Trophoblast cell (in vitro differentiated cells and primary cell): ENCODE measurements around the gene CR1L.
"Not testable (repeated sequence)": the region's sequence is repeated elsewhere in the genome, so short reads cannot be mapped to it uniquely, and the experiment has no call there.

Experiments
- DNase-seq, 2 donors: peaks; one replicate each; pipeline ENCODE4 v3.0.0-alpha.2; 2016
- H2AFZ ChIP-seq: 2 replicates; pipeline ENCODE4 v1.6.1; 2013; ENCODE audit warnings: low read length, moderate library complexity, mild to moderate bottlenecking; ENCODE audit not compliant: insufficient read depth, poor library complexity
- H2AK5ac ChIP-seq: 2 replicates; pipeline ENCODE4 v1.6.1; 2013; ENCODE audit warnings: mild to moderate bottlenecking, low read length
- H2BK120ac ChIP-seq: 2 replicates; pipeline ENCODE4 v1.6.1; 2013; ENCODE audit warnings: low read length, mild to moderate bottlenecking, moderate library complexity; ENCODE audit not compliant: insufficient read depth, poor library complexity
- H2BK12ac ChIP-seq: 2 replicates; pipeline ENCODE4 v1.6.1; 2013; ENCODE audit warnings: mild to moderate bottlenecking, low read length, moderate library complexity
- H2BK5ac ChIP-seq: 2 replicates; pipeline ENCODE4 v1.6.1; 2013; ENCODE audit warnings: low read length, low read depth, moderate library complexity, mild to moderate bottlenecking; ENCODE audit not compliant: poor library complexity
- H3K14ac ChIP-seq: 2 replicates; pipeline ENCODE4 v1.6.1; 2013; ENCODE audit warnings: mild to moderate bottlenecking, low read length
- H3K18ac ChIP-seq: 2 replicates; pipeline ENCODE4 v1.6.1; 2013; ENCODE audit warnings: mild to moderate bottlenecking, low read length
- H3K23ac ChIP-seq: 2 replicates; pipeline ENCODE4 v1.6.1; 2013; ENCODE audit warnings: low read length
- H3K27ac ChIP-seq: 2 replicates; pipeline ENCODE4 v1.5.1; 2013; ENCODE audit warnings: low read depth, mild to moderate bottlenecking, inconsistent platforms, low read length, moderate library complexity
- H3K27me3 ChIP-seq: 2 replicates; pipeline ENCODE4 v1.6.1; 2013; ENCODE audit warnings: inconsistent platforms, mild to moderate bottlenecking, low read length, moderate library complexity; ENCODE audit not compliant: insufficient read depth
- H3K36me3 ChIP-seq, 2 experiments: 1 replicate in 1 of 2; 2 replicates in 1 of 2; pipeline ENCODE4 v1.6.1; 2013; ENCODE audit warnings: low read length in 2 of 2, mild to moderate bottlenecking in 2 of 2, moderate library complexity in 1 of 2; ENCODE audit not compliant: insufficient read depth in 2 of 2, control insufficient read depth in 1 of 2
- H3K4ac ChIP-seq: 2 replicates; pipeline ENCODE4 v1.6.1; 2013; ENCODE audit warnings: low read depth, mild to moderate bottlenecking, low read length, moderate library complexity
- H3K4me1 ChIP-seq, 2 experiments: 1 replicate in 1 of 2; 2 replicates in 1 of 2; pipeline ENCODE4 v1.6.1; 2013; ENCODE audit warnings: low read length in 2 of 2, mild to moderate bottlenecking in 2 of 2, moderate library complexity in 1 of 2; ENCODE audit not compliant: insufficient read depth in 2 of 2, control insufficient read depth in 1 of 2
- H3K4me2 ChIP-seq: 2 replicates; pipeline ENCODE4 v1.6.1; 2013; ENCODE audit warnings: inconsistent platforms, mild to moderate bottlenecking, low read length, moderate library complexity
- H3K4me3 ChIP-seq: 2 replicates; pipeline ENCODE4 v1.5.1; 2013; ENCODE audit warnings: mild to moderate bottlenecking, low read depth, low read length, inconsistent platforms
- H3K79me1 ChIP-seq: one replicate; pipeline ENCODE4 v1.6.1; 2013; ENCODE audit warnings: low read length
- H3K79me2 ChIP-seq: 2 replicates; pipeline ENCODE4 v1.6.1; 2013; ENCODE audit warnings: low read length, mild to moderate bottlenecking; ENCODE audit not compliant: control insufficient read depth, insufficient read depth, poor library complexity
- H3K9ac ChIP-seq: 2 replicates; pipeline ENCODE4 v1.6.1; 2013; ENCODE audit warnings: mild to moderate bottlenecking, low read length
- H3K9me3 ChIP-seq: 2 replicates; pipeline ENCODE4 v1.6.1; 2013; ENCODE audit warnings: low read depth, mild to moderate bottlenecking, control low read depth, inconsistent platforms, low read length; ENCODE audit not compliant: insufficient read depth
- H4K12ac ChIP-seq: 2 replicates; pipeline ENCODE4 v1.6.1; 2013; ENCODE audit warnings: low read depth, mild to moderate bottlenecking, low read length, moderate library complexity
- H4K8ac ChIP-seq: 2 replicates; pipeline ENCODE4 v1.6.1; 2013; ENCODE audit warnings: low read depth, mild to moderate bottlenecking, low read length, moderate library complexity
- H4K91ac ChIP-seq: one replicate; pipeline ENCODE4 v1.6.1; 2013; ENCODE audit warnings: low read depth, mild to moderate bottlenecking, low read length, moderate library complexity
- WGBS: extraction: QIAGEN DNeasy Blood & Tissue Kit; methylation state at CpG from one replicate; pipeline ENCODE4 v1.1.7; 2013; ENCODE audit warnings: missing lambda C conversion rate; ENCODE audit not compliant: insufficient read length, insufficient coverage; ENCODE audit errors: extremely low coverage; 5-methylcytosine and 5-hydroxymethylcytosine counted together

The CR1L gene

DNA sequence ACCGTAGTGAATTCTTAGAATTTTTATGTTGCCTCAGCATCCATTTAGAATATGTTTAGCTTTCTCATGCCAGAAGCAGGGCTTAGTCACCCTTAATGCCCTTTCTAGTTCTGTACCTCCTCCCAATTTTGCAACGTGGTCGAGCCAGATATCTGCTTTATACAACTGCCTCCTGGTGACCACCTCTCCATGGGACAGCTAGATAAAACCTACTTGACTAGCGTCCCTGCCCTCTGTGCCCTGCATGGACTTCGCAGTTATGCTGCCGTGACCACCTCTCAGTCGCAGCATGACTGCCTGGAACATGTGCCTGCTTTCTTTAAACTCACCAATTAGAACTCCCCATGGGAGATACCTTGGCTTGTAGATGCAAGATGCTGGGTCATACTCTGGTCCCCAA, 47.4 kb downstream of the CR1L start:
- H2BK5ac ChIP-seq, H2BK120ac ChIP-seq, H3K9ac ChIP-seq, H3K14ac ChIP-seq, H3K4me3 ChIP-seq, DNase-seq, H3K4me2 ChIP-seq, H2BK12ac ChIP-seq, H4K8ac ChIP-seq, H2AK5ac ChIP-seq, H3K23ac ChIP-seq, H3K9me3 ChIP-seq, H3K4ac ChIP-seq, H4K91ac ChIP-seq, H4K12ac ChIP-seq, H3K27ac ChIP-seq, H3K79me1 ChIP-seq, H3K79me2 ChIP-seq, H3K4me1 ChIP-seq, H3K27me3 ChIP-seq, H3K18ac ChIP-seq, H3K36me3 ChIP-seq, H2AFZ ChIP-seq: not testable (repeated sequence)
- WGBS: no CpG with 5 or more reads among the region's 7 CpGs

DNA sequence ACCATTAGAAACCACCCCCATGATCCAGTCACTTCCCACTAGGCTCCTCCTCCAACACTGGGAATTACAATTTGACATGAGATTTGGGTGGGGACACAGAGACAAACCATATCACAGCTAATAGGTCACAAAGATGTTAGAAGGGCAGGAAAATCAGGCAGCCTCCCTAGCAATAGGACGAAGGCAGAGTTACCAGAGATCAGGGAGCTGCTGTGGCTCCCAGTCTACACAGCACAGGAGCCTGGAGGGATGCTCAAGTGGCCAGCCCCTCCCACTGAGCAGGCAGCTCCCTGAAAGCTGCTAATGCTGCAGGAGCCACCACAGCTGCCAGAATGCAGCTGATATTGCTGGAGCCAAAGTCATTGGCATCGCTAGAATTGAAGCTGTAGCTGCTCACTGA, 51.0 kb downstream of the CR1L start:
- no peaks in the 10 kb centered on the region for H3K79me2 ChIP-seq
- no peak overlapping the region for H2AK5ac ChIP-seq
- no peak overlapping the region for H4K12ac ChIP-seq
- no peaks in the 10 kb centered on the region for H3K79me1 ChIP-seq
- no peaks in the 10 kb centered on the region for H3K9me3 ChIP-seq
- no peak overlapping the region for H2BK12ac ChIP-seq
- no peak overlapping the region for H4K91ac ChIP-seq
- WGBS: no CpG with 5 or more reads among the region's 2 CpGs
- H3K27me3 ChIP-seq: no peaks in the 10 kb centered on the region
- no peak overlapping the region for H4K8ac ChIP-seq
- H3K4me1 ChIP-seq: no peaks in the 10 kb centered on the region
- no peak overlapping the region for H3K14ac ChIP-seq
- H3K27ac ChIP-seq: no peak overlapping the region
- H3K4ac ChIP-seq: no peak overlapping the region
- no peak overlapping the region for H3K23ac ChIP-seq
- DNase-seq: no peak
- no peak overlapping the region for H2AFZ ChIP-seq
- no peak overlapping the region for H3K4me2 ChIP-seq
- no peak overlapping the region for H3K9ac ChIP-seq
- no peak overlapping the region for H2BK5ac ChIP-seq
- no peaks in the 10 kb centered on the region for H3K36me3 ChIP-seq
- H2BK120ac ChIP-seq: no peak overlapping the region
- no peak overlapping the region for H3K18ac ChIP-seq
- no peak overlapping the region for H3K4me3 ChIP-seq

DNA sequence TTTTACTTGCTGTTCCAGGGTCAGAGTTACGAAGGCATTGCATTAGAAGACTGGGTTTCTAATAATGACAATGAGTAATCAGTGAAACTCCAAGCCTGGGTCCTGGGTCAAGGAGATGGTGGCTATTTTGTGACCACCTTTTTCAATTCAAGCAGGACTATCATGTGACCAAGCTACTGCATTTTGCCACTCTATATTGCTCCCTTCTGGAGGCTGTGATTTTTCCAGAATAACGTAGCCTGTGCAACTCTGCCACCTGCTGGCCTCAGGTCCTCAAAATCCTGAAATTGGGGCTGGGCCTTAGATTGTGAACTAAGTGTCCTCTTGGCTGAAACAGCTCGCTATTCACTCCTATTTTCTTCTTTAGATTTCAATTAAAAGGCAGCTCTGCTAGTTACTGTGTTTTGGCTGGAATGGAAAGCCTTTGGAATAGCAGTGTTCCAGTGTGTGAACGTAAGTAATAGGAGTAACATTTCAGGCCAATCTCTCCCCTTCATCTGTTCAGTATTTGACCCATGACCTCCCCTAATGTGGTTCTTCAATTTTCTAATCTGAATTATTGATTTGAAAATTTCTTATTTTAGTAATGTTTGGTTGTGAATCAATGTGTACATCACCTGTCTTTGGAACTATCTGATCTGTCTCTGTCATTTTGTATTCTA, 54.0 kb downstream of the CR1L start:
- H3K4me2 ChIP-seq: no peak overlapping the region
- peak; percentile 67 to 87 for DNase-seq
- no peaks in the 10 kb centered on the region for H3K4me1 ChIP-seq
- H3K79me1 ChIP-seq: no peaks in the 10 kb centered on the region
- peak overlapping the region; percentile 29 for H4K8ac ChIP-seq
- H2AFZ ChIP-seq: no peak overlapping the region
- no CpG with 5 or more reads among the region's 4 CpGs for WGBS
- no peak overlapping the region for H3K4me3 ChIP-seq
- H3K9me3 ChIP-seq: no peaks in the 10 kb centered on the region
- H3K27me3 ChIP-seq: no peaks in the 10 kb centered on the region
- H3K4ac ChIP-seq: no peak overlapping the region
- no peak overlapping the region for H3K14ac ChIP-seq
- H3K79me2 ChIP-seq: no peaks in the 10 kb centered on the region
- H2BK12ac ChIP-seq: no peak overlapping the region
- H2AK5ac ChIP-seq: no peak overlapping the region
- no peak overlapping the region for H2BK5ac ChIP-seq
- H2BK120ac ChIP-seq: no peak overlapping the region
- no peak overlapping the region for H3K23ac ChIP-seq
- no peak overlapping the region for H3K9ac ChIP-seq
- H3K27ac ChIP-seq: no peak overlapping the region
- H3K18ac ChIP-seq: no peak overlapping the region
- no peaks in the 10 kb centered on the region for H3K36me3 ChIP-seq
- no peak overlapping the region for H4K91ac ChIP-seq
- H4K12ac ChIP-seq: no peak overlapping the region

DNA sequence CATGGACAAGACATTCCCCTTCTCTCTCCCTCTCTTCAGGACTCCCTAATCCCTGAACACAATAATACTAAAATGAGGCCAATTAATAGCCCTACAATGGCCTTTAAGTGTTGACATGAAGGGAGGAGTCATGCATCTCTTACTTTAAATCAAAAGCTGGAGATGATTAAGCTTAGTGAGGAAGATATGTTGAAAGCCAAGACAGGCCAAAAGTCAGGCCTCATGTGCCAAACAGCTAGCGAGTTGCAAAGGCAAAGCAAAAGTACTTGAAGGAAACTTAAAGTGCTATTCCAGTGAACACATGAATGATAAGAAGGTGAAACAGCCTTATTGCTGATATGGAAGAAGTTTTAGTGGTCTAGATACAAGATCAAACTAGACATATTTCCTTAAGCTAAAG, 57.4 kb downstream of the CR1L start:
- H3K79me2 ChIP-seq: no peaks in the 10 kb centered on the region
- H3K27ac ChIP-seq: no peak overlapping the region
- H3K79me1 ChIP-seq: no peaks in the 10 kb centered on the region
- no peaks in the 10 kb centered on the region for H3K36me3 ChIP-seq
- no peaks in the 10 kb centered on the region for H3K27me3 ChIP-seq
- no peak overlapping the region for H3K18ac ChIP-seq
- no peak overlapping the region for H3K9ac ChIP-seq
- H3K23ac ChIP-seq: no peak overlapping the region
- H2BK5ac ChIP-seq: no peak overlapping the region
- no peak overlapping the region for H3K4me2 ChIP-seq
- no peak overlapping the region for H3K4me3 ChIP-seq
- no peaks in the 10 kb centered on the region for H3K4me1 ChIP-seq
- H4K8ac ChIP-seq: no peak overlapping the region
- no peaks in the 10 kb centered on the region for H3K9me3 ChIP-seq
- no peak overlapping the region for H2BK12ac ChIP-seq
- DNase-seq: no peak
- no peak overlapping the region for H2BK120ac ChIP-seq
- H4K12ac ChIP-seq: no peak overlapping the region
- H3K14ac ChIP-seq: no peak overlapping the region
- WGBS: no CpG with 5 or more reads among the region's 1 CpG
- H2AK5ac ChIP-seq: no peak overlapping the region
- no peak overlapping the region for H3K4ac ChIP-seq
- no peak overlapping the region for H4K91ac ChIP-seq
- no peak overlapping the region for H2AFZ ChIP-seq
